CD14-positive monocyte (primary cell): ENCODE results near the gene GAK. TPM values are rescaled to one million over a fixed set of nuclear protein-coding genes. Genes with fewer than 3 reads are reported as not detected.

Experiments
- DNase-seq, 3 donors: peaks; one replicate each; pipeline ENCODE4 v3.0.0-alpha.2; 2011 to 2022
- H2AFZ ChIP-seq: 2 replicates; pipeline ENCODE4 v1.6.0; 2012; ENCODE audit warnings: mild to moderate bottlenecking, low read depth, low read length, inconsistent platforms; ENCODE audit not compliant: insufficient read depth, poor library complexity, severe bottlenecking
- H3K27ac ChIP-seq, 2 donors: 1 replicate in 1 of 2; 2 replicates in 1 of 2; pipeline ENCODE4 v1.5.1; 2012 to 2013; ENCODE audit warnings: low read length in 2 of 2, control low read depth in 1 of 2, inconsistent platforms in 1 of 2, low read depth in 1 of 2, mild to moderate bottlenecking in 1 of 2
- H3K27me3 ChIP-seq, 2 donors: one replicate each; pipeline versions ENCODE4 v1.6.0 to v1.6.1; 2011 to 2013; ENCODE audit warnings: low read length in 2 of 2; ENCODE audit not compliant: control insufficient read depth in 2 of 2, insufficient read depth in 2 of 2
- H3K36me3 ChIP-seq, 2 donors: replicated peaks in 1 of 2; 1 replicate in 1 of 2; 2 replicates in 1 of 2; pipeline versions ENCODE4 v1.5.1 to v1.6.1; 2012 to 2013; ENCODE audit warnings: low read length in 2 of 2, control low read depth in 1 of 2, inconsistent platforms in 1 of 2, mild to moderate bottlenecking in 1 of 2; ENCODE audit not compliant: insufficient read depth in 2 of 2, control insufficient read depth in 1 of 2
- H3K4me1 ChIP-seq, 2 donors: 1 replicate in 1 of 2; 2 replicates in 1 of 2; pipeline versions ENCODE4 v1.5.1 to v1.6.1; 2012 to 2013; ENCODE audit warnings: low read length in 2 of 2, control low read depth in 1 of 2, inconsistent platforms in 1 of 2, mild to moderate bottlenecking in 1 of 2, moderate library complexity in 1 of 2; ENCODE audit not compliant: insufficient read depth in 2 of 2, control insufficient read depth in 1 of 2
- H3K4me2 ChIP-seq: replicated peaks from 2 replicates; pipeline ENCODE3; 2012; ENCODE audit warnings: low read length, moderate library complexity, mild to moderate bottlenecking; ENCODE audit not compliant: poor library complexity, severe bottlenecking; ENCODE audit errors: extremely low read depth
- H3K4me3 ChIP-seq, 3 experiments: fragments of 200-600 bp in 1 of 3; sonication (generic) in 1 of 3; replicated peaks in 1 of 3; 1 replicate in 2 of 3; 2 replicates in 1 of 3; pipeline ENCODE4 v1.5.1; 2011 to 2013; ENCODE audit warnings: low read length in 3 of 3, mild to moderate bottlenecking in 3 of 3, control low read depth in 2 of 3, low read depth in 2 of 3, inconsistent platforms in 1 of 3, moderate library complexity in 1 of 3
- H3K79me2 ChIP-seq: 2 replicates; pipeline ENCODE4 v1.6.0; 2012; ENCODE audit warnings: mild to moderate bottlenecking, control low read depth, inconsistent platforms, low read length, moderate library complexity; ENCODE audit not compliant: insufficient read depth
- H3K9ac ChIP-seq: 2 replicates; pipeline ENCODE4 v1.6.0; 2017; ENCODE audit warnings: low read length, mild to moderate bottlenecking; ENCODE audit not compliant: insufficient read depth, poor library complexity, severe bottlenecking
- H3K9me3 ChIP-seq, 2 donors: replicated peaks in 1 of 2; 1 replicate in 1 of 2; 2 replicates in 1 of 2; pipeline versions ENCODE4 v1.5.1 to v1.6.1; 2012 to 2013; ENCODE audit warnings: low read length in 2 of 2, control low read depth in 1 of 2; ENCODE audit not compliant: control insufficient read depth in 1 of 2, insufficient read depth in 1 of 2
- H4K20me1 ChIP-seq: 2 replicates; pipeline ENCODE4 v1.6.0; 2012; ENCODE audit warnings: mild to moderate bottlenecking, low read length, control low read depth, moderate library complexity; ENCODE audit not compliant: insufficient read depth
- H3K27ac Mint-ChIP-seq, 7 donors: one replicate each; pipeline ENCODE4 v1.8.0; 2020; ENCODE audit warnings: mild to moderate bottlenecking in 7 of 7, mixed read lengths in 7 of 7, moderate library complexity in 6 of 7, inconsistent platforms in 2 of 7
- H3K27me3 Mint-ChIP-seq, 3 donors: one replicate each; pipeline ENCODE4 v1.8.0; 2021 to 2022; ENCODE audit warnings: low read depth in 3 of 3, mild to moderate bottlenecking in 3 of 3, mixed read lengths in 3 of 3, moderate library complexity in 3 of 3, inconsistent platforms in 1 of 3
- H3K36me3 Mint-ChIP-seq, 2 donors: one replicate each; pipeline ENCODE4 v1.8.0; 2020; ENCODE audit warnings: mixed read lengths in 2 of 2, inconsistent platforms in 1 of 2, mild to moderate bottlenecking in 1 of 2
- H3K4me1 Mint-ChIP-seq: one replicate; pipeline ENCODE4 v1.8.0; 2020; ENCODE audit warnings: mild to moderate bottlenecking, mixed read lengths
- H3K4me3 Mint-ChIP-seq, 2 donors: one replicate each; pipeline ENCODE4 v1.8.0; 2020; ENCODE audit warnings: mild to moderate bottlenecking in 2 of 2, mixed read lengths in 2 of 2, moderate library complexity in 1 of 2
- H3K9me3 Mint-ChIP-seq, 7 donors: one replicate each; pipeline ENCODE4 v1.8.0; 2020 to 2022; ENCODE audit warnings: mixed read lengths in 7 of 7, mild to moderate bottlenecking in 6 of 7, moderate library complexity in 6 of 7, inconsistent platforms in 2 of 7
- WGBS: methylation state at CpG from one replicate; pipeline ENCODE4 v1.1.5; 2013; ENCODE audit warnings: missing lambda C conversion rate; ENCODE audit not compliant: insufficient coverage; 5-methylcytosine and 5-hydroxymethylcytosine counted together
- intact Hi-C, 2 donors: fragments of 100-400 bp; cut with micrococcal nuclease; formaldehyde crosslinking; loops; one replicate each; pipeline versions ENCODE4 v1.15.0 to v1.15.1; 2023
- polyA plus RNA-seq, 3 donors: library from polyadenylated mRNA; depleted of rRNA in 1 of 3; unstranded in 2 of 3; stranded (reverse) in 1 of 3; fragments of 300-500 nt in 2 of 3; fragments of >200 nt in 1 of 3; fragmentation: Illumina TruSeq in 2 of 3; gene quantifications; 1 replicate in 2 of 3; 2 replicates in 1 of 3; pipeline ENCODE4 v1.2.3, GENCODE V29; 2012 to 2021
- TF ChIP-seq, protein P1 (sequence below): fragments of 200-600 bp; IDR thresholded peaks from one replicate; pipeline ENCODE4 v1.8.0; 2022; ENCODE audit warnings: antibody characterized with exemption, mild to moderate bottlenecking

The GAK gene
- polyA plus RNA-seq, 3 donors: 40.3 to 88.7 (median 54.9) TPM

DNA sequence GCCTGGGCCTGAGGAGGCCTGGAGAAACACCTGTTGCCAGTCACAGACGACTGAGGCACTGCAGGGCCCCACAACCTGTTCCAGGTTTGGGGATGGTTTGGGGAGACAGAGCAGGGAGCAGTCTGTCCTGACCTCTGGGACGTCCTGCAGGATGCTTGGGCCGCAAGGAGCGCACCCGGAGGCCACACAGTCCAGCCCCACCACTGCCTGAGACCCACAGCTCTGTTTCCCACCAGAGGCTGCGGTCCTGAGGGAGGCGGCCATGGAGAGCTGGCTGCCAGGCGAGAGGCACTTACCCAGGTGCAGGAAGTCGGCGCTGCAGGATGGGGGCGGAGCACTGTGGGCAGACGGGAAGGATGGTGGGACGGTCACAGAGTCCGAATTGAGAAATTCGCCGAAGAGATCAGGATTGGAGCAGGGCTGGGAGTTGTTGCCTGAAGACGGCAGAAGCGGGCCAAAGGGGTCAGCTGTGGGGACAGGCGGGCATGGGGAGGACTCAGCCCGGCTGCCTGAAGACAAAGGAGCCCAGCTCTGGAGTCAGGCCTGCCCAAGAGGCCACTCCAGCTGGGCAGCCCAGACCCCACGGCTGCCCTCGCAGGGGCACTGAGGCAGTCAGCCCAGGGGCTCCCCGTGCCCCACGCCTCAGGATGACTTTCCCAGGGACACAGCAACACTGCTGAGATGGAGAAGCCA, 65.9 kb downstream of the GAK start:
- Mint-ChIP-seq H3K4me1 (no peaks in the 10 kb centered on the region), H3K27ac (no peak overlapping the region), H3K36me3 (peaks cover 81 to 94% of the 10 kb centered on the region in 2 donors), H3K4me3 (no peak overlapping the region), H3K27me3 (peaks cover 0 to 2% (median 0%) of the 10 kb centered on the region in 3 donors), H3K9me3 (peaks cover 0 to 12% (median 2%) of the 10 kb centered on the region in 7 donors)
- Histone ChIP-seq H2AFZ (no peak overlapping the region), H3K9me3 (peaks cover 0 to 4% of the 10 kb centered on the region in 2 donors), H3K4me1 (no peaks in the 10 kb centered on the region), H4K20me1 (peaks cover 34% of the 10 kb centered on the region), H3K9ac (no peak overlapping the region), H3K36me3 (peaks cover 93 to 100% of the 10 kb centered on the region in 2 donors), H3K79me2 (no peaks in the 10 kb centered on the region), H3K27me3 (no peaks in the 10 kb centered on the region), H3K4me2 (no peak overlapping the region), H3K4me3 (no peak overlapping the region), H3K27ac (no peak overlapping the region)
- DNase-seq: no peak
- intact Hi-C loops: no loop called here
- WGBS: 98% methylated on average over 23 of the region's 24 CpGs
- TF ChIP-seq, protein P1, sequence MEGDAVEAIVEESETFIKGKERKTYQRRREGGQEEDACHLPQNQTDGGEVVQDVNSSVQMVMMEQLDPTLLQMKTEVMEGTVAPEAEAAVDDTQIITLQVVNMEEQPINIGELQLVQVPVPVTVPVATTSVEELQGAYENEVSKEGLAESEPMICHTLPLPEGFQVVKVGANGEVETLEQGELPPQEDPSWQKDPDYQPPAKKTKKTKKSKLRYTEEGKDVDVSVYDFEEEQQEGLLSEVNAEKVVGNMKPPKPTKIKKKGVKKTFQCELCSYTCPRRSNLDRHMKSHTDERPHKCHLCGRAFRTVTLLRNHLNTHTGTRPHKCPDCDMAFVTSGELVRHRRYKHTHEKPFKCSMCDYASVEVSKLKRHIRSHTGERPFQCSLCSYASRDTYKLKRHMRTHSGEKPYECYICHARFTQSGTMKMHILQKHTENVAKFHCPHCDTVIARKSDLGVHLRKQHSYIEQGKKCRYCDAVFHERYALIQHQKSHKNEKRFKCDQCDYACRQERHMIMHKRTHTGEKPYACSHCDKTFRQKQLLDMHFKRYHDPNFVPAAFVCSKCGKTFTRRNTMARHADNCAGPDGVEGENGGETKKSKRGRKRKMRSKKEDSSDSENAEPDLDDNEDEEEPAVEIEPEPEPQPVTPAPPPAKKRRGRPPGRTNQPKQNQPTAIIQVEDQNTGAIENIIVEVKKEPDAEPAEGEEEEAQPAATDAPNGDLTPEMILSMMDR: no peak

DNA sequence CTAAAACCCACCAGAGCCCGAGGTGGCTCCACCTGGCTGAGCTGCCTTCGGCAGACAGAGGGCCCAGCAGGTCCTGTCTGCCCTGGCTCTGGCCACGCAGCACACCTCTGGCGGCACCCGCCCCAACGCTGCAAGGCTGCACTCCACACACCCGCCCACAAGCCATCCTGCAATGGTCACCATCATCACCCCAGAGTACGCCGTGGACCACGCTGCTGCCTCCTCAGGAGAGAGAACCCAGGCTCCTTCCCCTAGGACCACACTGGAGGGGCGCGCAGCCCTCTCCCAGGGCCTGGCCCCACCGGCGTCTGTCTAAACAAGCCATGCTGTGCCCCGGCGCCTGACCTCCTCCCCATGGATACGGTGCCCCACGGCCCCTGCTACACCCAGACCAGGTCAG, 66.5 kb downstream of the GAK start:
- intact Hi-C loops: no loop called here
- TF ChIP-seq, protein P1: no peak
- Histone ChIP-seq H3K36me3 (peaks cover 93 to 100% of the 10 kb centered on the region in 2 donors), H3K9me3 (peaks cover 0 to 4% of the 10 kb centered on the region in 2 donors), H4K20me1 (peaks cover 31% of the 10 kb centered on the region), H2AFZ (no peak overlapping the region), H3K9ac (no peak overlapping the region), H3K4me3 (no peak overlapping the region), H3K27ac (no peak overlapping the region), H3K4me1 (no peaks in the 10 kb centered on the region), H3K4me2 (no peak overlapping the region), H3K27me3 (no peaks in the 10 kb centered on the region), H3K79me2 (no peaks in the 10 kb centered on the region)
- no peak for DNase-seq
- Mint-ChIP-seq H3K9me3 (peaks cover 0 to 8% (median 2%) of the 10 kb centered on the region in 7 donors), H3K27ac (no peak overlapping the region), H3K27me3 (peaks cover 0 to 2% (median 0%) of the 10 kb centered on the region in 3 donors), H3K4me3 (no peak overlapping the region), H3K4me1 (no peaks in the 10 kb centered on the region), H3K36me3 (peaks cover 82 to 93% of the 10 kb centered on the region in 2 donors)
- over 99% methylated on average over 18 of the region's 18 CpGs for WGBS
